Stimulated activated naive CD4-positive, alpha-beta T cell (primary cell): ENCODE data around the gene RASAL3.
"Not testable (repeated sequence)": the region's sequence is repeated elsewhere in the genome, so short reads cannot be mapped to it uniquely, and the experiment has no call there.

Experiments
- DNase-seq, 6 experiments: peaks; one replicate each; lab custom pipeline; 2025; lab: John Stamatoyannopoulos, UW

RASAL3 gene

DNA sequence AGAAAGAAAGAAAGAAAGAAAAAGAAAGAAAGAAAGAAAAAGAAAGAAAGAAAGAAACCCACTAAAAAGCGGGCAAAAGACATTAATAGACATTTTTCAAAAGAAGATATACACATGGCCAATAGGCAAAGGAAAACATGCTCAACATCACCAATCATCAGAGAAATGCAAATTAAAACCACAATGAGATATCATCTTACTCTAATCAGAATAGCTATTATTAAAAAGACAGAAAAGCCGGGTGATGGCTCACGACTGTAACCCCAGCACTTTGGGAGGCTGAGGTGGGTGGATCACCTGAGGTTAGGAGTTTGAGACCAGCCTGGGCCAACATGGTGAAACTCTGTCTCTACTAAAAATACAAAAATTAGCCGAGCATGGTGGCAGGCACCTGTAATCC, 9.5 kb upstream of the RASAL3 start:
- not testable (repeated sequence) for DNase-seq

DNA sequence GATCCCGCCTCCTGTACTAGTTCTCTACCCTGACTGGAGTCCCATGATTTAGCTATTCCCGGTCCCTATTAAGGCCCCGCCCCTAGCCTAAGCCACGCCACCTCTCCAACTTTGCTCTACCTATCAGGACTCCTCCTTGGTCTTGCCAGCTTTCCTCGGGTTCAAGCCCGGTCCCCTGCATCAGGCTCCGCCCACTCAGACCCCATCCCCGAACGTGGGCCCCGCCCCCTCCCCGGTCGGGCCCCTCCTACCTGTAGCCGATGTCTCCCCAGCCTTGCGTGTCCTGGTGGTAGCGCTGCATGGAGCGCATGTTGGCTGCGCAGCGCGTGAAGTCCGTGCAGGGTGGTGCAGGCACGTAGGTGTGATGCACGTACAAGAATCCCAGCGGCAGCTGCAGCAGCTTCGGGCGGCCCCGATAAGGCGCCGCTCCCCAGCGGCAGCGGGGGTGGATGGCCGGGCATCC, 7.3 kb upstream of the RASAL3 start:
- no peak for DNase-seq

DNA sequence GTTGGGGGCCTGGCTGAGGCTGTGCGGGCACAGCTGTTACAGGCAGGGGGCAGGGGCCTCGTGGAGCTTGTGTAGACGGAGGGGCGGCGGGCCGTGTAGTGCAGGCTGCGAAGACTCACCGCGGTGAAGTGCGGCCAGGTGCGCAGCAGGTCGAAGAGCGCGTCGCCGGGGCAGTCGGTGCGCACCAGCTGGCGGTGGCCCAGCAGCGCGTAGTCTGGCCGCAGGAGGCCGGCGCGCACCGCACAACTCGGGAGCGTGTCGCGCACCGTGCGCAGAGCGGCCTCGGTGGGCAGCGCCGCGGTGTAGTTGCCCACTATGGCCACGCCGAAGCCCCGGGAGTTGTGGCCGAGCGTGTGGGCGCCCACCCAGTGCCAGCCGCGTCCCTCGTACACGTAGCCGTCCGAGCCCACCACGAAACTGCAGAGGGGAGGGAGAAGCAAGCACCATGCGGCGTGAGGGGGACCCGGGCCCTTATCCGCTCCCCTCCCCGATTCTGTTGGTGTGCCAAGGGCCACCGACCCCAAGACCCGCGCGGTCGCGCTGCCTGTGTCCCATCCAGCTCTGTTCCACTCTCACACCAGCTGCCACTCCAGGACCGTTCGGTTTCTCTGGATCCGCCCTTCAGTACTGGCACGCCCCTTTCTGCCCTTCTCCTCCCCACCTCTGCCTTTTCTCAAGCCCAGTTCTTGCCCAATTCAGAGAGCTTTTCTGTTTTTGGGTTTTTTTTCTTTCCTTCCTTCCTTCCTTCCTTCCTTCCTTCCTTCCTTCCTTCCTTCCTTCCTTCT, 5.4 kb upstream of the RASAL3 start:
- DNase-seq, result peak in 3 of 6 experiments; percentile 21 to 36 (median 24)

DNA sequence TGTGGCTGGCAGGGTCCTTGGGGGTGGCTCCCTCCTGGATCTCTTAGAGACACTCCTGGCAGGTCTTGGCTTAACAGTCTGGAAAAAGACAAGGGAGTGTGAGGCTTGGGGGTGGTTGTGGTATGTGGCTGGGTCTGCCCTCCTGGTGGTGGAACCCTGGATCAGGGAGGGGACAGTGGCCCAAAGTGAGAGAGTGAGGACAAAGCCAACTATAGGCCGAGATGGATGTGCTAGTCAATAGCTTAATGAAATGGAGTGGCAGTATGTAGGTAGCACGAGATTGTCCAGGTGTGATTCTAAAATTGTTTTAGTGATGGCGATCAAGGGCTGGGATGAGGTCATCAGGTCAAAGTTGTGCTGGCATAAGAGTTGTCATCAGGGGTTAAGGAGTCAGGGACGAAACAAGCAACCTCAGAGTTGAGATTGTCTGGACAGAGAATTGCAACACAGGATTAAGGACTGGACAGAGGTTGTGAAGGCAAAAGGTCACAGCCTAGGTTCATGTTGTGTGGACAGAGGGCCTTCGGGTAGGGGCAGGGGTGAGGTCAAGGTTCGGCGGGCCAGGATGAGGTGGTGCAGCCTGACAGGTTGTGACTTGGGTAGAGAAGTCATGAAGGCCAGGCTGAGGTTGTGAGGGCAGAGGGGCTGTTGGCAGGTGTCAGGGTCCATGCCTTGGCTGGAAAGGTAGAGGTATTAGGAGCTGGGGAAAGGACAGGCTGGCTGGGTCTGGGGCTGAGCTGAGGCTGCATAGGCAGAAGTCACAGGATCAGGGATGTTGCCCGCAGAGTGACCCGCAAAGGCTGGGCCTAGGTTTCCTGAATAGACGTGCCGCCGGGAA, 4.5 kb upstream of the RASAL3 start:
- DNase-seq, result no peak

DNA sequence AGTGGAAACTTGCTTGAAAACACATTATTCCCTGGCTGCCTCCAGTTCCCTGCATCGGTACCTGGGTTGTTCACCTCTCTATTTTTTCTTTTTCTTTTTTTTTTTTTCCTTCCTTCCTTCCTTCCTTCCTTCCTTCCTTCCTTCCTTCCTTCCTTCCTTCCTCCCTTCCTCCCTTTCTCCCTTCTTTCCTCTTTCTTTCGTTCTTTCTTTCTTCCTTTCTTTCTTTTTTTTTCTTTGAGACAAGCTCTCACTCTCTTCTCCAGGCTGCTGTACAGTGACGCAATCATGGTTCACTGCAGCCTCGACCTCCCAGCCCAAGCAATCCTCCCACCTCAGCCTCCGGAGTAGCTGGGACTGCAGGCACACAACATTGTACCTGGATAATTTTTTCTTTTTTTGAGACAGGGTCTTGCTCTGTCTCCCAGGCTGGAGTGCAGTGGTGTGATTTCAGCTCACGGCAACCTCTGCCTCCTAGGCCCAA, 3.4 kb upstream of the RASAL3 start:
- no peak for DNase-seq

DNA sequence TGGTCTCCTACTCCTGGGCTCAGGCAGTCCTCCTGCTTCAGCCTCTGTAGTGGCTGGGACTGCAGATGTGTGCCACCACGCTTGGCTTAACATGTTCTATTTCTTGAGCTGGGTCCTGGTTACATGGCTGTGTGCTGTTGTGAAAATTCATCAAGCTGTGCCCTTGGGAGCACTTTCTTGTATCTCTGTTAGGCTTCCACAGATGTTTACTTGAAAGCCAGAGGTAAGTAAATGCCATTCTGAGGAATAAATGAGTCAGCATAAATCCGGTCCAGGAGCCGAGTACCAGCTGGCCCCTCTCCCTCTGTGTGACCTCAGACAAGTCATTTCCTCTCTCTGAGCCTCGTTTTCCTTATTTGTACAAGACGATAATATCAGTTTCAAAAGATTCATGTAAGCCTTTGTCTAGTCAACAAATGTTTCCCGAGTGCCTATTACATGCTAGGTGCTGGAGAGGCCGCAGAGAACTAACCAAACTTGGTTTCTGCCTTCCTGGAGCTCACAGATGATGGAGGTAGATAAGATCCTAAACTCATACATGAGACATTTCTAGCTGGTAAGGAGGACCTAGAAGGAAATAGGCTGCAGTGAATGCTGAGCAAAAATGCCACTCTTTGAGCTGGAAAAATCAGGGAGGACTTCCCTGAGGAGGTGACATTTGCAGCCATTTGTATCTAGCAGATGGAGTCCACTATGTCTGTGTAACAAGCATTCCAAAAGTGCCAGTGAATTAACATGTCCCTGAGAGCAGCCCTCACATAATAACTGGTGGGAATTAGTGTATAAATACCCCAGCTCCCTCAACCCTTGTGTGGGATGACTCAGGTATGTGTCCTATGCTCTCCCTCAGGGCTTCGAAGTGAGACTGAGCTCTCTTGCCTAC, 2.7 kb upstream of the RASAL3 start:
- DNase-seq, result peak in 4 of 6 experiments; percentile 9 to 59 (median 10)

DNA sequence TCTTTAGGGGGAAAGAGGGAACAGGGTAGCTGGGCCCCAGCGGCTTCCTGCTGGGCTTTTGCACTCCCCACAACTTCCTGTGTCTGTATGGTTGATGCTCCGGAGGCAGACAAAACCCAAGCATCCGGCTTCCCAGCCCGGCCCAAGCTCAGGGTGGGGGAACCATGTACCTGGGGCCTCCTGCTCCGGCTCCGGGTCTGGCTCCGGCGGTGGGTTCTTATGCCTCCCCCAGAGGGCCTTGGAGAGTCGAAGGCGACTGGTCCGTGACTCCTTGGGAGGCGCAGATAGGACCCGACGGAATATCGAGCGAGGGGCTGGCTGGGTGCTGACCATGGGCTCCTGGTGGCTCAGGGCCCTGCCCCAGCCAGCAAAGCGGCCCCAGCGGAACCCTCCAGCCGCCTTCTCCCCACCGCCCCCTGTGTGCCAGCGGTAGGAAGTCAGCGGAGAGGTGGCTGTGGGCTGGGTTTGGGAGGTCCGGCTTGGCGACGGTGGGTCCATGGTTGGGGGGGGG, 428 bp downstream of the RASAL3 start:
- DNase-seq, result peak; percentile 61 to 81 (median 69)

DNA sequence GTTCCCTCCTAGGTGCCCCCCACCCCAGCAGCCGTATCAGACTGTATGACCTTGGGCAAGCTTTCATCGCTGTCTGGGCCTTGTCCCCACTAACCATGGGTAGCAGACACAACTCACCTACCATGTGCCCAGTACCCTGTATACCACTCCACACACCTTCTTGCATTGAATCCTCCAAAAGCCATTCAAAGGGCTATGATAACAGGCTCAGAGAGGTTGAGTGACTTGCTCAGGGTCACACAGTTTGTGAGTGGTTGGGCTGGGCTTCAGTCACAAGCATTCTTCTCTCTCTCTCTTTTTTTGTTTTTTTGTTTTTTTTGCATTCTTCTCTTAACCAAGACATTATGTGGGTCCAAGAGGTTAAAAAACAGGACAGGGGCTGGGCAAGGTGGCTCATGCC, 2.6 kb downstream of the RASAL3 start:
- DNase-seq, result no peak

DNA sequence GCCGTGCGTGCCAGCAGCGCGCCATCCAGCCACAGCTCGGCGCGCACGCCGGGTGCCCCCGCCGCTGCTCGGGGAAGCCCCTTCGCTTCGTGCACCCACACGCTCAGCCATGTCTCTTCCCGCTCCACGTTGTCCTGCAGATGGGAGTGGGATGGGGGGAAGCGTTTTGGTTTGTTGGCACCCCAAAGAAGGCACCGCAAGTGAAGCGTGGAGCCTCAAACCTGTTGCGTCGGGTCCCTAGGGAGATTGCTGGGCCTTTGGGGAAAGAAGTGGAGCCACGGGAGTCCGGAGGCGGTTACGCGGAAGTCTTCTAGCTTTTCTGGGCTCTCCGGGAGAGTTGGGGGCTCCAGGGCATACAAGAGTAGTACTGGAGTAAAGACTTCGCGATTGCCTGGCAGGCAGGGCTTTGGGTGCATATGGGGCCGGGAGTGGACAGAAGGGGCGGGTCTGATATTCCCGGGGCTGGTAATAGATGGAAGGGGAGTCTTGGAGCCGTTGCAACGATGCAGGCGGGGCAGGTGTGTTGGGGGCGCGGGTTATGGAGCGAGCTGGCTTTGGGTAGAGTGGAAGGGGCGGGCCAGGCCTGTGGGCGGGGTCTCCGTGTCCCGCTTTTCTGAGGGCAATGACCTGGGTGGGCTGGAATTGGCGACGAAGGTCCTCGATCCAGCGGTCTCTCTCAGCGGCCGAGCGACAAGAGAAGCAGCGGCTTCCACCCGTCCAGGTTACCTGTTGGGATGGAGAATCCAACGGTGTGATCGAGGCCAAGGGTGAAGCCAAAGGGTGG, 6.5 kb downstream of the RASAL3 start:
- no peak for DNase-seq

DNA sequence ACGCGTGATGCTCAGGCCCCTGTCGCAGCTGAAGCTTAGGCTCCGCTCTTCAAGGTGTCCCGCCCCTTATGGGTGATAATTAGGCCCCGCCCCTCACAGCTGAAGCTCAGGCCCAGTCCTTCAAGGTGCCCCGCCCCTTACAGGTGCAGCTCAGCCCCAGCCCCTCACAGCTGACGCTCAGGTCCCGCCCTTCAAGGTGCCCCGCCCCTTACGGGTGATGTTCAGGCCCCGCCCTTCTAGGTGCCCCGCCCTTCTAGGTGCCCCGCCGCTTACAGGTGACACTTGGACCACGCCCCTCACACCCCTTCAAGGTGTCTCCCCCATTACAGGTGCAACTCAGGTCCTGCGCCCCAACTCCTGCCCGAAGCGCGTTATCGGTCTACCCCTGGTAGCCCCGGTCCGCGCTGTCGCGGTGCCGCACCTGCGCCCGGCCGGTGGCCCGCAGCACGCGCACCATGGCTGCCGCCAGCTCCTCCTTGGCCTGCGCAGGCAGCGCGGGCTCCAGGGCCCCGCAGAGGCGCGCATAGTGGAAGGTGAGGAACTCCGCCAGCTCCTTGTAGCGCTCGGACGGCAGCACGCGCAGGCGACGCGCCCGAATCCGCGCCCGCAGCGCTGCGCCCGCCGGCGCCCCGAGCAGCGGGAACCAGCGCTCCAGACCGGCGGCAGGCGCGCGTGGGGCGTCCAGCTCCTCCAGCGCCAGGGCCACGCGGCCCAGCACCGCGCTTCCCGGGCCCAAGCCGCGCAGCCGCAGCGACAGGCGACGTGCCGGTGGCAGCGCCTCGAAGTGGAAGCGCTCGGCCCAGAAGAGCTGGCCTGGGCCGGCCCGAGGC, 7.3 kb downstream of the RASAL3 start:
- DNase-seq, result no peak

DNA sequence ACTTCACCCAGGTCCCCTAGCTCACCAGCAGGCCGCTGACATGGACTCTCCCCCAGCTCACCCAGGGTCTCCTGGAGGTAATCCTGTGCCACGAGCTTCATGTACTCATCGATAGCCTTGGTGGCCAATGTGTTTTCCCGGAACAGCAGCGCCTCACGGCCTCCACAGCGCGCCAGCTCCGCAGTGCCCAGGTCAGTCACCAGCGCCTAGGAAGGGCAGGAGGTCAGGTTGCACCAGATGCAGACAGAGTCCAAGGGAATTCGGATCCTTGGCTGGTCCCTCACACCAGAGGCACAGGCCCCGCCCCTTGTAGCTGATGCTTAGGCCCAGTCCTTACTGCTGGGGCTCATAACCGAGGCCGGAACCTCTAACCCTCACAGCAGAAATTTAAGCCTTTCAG, 7.9 kb downstream of the RASAL3 start:
- DNase-seq, result no peak

DNA sequence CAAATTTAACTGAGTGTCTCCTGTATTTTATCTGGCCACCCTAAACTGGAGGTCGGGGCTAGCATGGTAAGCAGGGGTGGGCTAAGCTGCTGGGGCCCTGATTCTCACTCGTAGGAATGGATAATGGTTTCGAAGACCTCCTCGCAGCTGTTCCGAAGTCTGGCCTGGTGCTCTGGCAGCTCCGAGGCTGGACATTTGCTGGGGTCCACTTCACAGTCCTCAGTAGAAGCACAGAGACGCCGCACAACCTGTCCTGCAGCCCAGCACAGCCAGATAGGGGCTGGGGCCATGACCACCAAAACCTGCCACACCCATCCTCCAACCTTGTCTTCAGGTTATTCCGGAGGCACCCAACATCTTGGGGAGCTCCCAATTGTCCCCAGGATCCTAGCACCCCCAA, 8.3 kb downstream of the RASAL3 start:
- DNase-seq, result no peak

DNA sequence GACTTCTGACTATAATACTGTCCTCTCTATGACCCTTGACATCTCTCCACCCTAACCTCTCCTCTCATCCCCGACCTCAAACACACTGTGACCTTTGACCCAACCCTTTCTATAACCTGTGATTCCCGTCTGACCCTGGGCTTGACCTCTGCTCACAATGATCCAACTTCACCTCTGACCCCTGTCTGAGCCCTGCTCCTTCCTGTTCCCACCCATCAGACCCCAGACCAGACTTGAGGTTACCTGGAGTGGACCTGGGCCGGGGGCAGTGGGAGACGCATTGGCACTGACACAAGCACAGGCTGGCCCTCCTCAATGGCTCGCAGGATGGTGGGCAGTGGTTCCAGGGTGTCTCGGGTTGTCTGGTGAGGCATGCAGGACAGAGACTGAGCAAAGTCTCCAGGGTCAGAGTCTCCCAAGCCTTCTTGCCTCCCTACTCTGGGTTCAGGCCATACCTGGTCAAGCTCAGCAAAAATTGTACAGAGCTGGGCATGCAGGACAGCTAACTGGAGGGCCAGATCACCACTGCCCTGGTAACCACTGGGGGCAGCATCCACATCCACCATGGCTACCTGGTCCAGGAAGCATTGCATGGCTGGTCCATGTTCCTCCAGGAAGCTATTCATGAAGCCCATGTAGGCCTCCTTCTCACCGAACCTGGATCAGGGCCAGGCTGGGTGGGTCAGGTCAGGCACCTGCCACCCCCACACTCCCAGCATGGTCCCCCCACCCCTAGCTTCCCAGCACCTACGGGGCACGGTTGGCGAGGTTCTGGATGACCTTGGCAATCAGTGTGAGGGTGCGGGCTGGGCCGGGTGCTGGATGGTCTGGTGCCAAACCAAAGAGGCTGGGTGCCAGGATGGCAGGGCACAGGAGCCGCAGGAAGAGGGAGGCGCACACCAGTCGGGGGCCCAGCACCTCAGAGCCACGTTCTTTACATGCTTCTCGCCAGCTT, 10.2 kb downstream of the RASAL3 start:
- no peak for DNase-seq

DNA sequence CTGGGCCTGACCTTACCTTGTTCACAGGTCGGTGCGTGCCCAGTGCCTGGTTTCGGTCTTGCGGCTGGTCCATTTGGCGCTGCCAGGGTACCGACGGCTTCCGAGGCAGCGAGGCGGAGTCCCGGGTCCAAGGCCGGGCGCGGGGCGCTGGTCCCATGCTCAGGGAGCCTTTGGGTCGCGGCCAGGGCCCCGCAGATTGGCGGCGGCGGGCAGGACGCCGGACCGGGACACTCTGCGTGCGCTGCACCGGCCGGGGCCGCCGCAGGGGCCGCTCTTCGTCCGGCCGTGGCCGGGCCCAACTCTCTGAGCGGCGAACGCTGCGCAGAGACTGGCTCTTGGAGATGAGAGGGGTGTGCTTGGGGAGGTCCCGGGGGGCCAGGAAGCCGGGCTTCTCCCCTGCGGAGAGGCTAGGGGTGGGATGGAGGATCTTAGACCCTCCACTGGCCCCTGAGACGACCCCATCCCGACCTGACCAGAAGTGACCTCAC, 11.2 kb downstream of the RASAL3 start:
- DNase-seq, result no peak

DNA sequence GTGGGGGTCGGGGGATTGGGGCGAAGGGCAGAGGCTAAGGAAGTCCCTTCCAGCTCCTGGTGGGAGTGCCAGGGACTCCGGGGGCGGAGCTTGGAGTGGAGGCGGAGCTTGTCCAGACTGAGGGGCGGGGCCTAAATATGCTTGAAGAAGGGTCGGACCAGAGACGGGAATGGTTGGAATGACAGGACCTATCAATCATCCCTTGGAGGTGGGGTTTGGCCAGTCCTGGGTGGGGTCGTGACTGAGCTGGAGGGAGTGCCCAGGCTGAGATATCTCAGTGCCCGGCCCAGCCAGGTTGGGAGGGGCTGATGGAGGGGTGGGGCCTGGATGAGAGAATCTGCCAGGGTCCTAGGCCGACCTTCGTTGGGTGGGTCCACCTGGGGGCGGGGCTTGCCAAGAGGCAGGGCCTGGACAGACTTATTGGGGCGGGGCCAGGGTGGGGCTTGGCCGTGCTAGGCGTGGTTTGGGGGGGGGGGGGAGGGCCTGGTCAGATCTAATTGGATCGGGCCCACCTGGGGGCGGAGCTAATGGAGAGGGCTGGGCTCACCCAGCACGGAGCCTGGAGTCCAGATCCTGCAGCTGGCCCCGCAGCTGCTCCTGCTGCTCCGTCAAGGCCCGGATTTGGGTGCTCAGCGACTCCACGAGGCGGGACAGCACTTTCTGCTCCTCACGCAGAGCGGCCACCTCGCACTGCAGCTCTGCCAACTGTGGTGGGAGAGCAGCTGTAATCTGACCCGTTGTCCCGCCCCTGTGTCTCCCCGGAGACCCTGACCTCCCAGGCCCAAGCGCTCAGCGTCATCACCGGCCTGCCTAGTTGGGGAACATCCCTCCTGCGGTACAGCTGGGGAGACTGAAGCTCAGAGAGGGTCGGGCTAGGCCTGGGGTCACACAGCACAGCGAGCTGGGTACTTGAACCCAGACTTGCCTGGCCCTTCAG, 12.0 kb downstream of the RASAL3 start:
- DNase-seq, result peak in 3 of 6 experiments; percentile 9 to 23 (median 20)

DNA sequence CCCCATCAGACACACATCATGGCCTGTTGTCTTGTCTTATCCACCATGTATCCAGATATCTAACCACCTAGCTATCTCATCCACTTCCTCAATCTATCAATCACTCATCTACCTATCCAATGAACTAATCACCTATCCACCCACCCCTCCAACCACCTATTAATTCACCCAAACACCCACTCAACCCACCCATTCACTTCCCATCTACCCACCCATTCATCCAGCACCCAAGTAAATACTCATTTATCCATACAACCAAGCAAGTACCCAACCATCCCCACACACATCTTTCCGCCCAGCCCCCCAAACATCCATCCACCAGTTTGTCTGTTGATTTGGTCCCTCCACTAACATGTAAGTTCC, 13.8 kb downstream of the RASAL3 start:
- no peak for DNase-seq
